ENCODE data around the gene C15orf39.

The C15orf39 gene

DNA sequence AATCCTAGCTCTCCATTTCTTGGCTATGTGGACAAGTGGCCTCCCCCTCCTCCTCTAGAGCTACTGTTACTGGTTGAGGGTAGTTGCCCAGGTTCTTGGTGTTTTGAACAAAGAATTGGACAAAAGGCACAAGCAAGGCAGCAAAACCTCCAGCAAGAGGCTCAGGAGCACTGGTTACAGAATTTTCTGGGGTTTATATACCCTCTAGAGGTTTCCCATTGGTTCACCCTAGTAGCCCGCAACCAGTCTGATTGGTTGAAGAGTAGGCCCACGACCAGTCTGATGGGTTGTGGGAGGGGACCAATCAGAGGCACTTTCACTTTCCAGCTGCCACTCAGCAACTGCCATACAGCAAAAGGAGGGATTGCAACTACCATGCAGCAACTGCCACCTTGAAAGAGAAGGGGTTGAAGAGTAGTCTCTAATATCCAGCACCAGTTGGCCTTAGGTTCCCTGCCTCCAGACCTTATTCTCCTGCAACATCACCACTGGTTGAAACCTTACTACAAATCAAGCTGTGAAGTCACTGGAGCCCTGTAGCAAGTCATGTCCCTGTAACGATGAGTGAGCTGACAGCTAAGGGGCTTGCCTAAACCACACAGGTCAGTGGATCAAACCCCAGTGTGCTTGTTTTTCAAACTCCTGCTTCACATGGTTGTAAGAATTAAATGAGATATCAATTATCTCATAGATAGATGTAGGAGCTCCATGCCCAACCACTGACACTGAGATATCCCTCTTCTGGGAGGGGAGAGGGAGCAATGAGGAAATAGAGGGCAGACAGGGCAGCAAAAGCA lies 2.9 kb upstream of the C15orf39 start:
- peak in 1 of 2 experiments; percentile 16 for DNase-seq

DNA sequence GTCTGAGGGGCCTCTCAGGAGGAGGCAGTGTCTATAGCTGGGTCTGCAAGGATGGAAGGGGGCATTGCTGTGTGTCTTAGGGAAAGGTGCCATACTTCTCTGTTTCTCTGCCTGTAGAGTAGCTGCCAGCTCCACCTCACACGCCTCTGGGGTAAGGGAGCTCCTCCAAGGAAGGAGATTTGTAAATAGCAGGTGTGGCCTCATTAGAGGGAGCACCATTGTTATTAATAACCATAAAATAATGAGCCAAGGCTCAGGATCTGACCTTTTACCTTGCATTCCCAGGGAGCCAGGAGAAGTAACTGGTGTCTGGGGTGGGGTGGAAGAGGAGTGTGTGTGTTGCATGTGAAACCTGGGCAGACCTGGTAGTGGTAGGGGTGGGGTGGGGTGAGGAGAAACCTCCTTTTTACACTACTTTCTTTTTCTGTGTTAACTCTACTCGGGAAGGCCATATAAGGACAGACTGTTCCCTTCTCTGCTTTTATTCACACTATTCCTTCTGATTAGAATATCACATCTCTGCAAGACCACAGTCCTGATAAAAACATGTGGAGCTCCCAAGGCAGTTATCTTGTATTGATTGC lies 2.2 kb upstream of the C15orf39 start:
- no peak for DNase-seq

DNA sequence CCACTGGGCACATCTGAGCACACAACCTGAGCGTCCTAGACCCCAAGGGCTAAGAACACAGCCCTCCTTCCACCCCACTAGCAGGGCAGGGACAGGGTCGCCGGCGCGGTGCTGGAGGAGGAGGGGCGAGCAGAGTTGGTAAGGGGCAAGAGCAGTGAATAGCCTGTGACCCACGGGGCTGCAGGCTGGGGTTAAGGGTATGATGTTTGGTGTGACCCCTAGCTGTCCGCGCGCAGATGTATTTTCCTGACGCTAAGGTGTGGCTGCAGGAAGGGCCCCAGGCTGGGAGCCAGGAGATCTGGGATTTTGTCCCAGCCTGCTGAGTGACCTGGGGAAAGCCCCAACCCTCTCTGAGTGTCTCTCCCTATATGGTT lies 1.3 kb upstream of the C15orf39 start:
- no peak for DNase-seq

DNA sequence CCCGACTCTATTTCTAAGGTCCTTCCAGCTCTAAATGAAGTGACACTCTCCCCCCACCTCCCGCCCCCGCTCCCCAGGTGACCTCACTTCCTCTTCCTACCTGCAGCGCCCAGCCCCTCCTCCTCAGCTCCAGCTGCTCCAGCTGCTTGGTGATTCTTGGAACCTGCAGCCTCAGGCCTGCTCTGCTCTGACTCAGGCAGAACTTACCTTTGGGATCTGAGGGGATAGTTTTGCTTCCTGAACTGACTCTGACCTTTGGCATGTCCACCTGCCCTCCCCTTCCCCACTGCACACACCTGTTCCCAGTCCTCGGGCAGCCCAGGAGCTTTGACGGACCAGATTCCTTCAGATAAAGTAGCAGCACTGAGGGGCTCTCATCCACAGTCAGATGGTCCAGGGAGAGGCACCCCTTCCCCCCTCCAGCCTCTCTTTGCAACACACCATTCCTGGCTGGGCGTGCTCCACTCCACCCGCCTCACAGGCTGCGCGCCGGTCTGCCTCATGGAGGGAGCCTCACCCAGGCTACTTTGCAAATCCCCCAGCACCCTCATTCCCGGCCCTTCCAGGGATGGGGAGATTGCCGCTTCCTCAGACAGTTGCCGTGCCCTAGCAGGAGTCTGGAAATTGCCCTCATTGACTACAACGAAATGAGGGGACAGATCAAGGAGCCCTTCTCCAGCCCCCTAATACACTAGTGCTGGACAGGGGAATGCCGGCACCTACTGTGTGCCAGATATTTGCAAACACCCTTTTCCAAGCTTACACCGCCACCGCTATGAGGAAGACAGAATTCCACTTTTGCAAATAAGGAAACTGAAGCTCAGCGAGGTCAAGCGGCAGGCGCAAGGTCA lies 692 bp upstream of the C15orf39 start:
- DNase-seq = peak; percentile 48 to 56

DNA sequence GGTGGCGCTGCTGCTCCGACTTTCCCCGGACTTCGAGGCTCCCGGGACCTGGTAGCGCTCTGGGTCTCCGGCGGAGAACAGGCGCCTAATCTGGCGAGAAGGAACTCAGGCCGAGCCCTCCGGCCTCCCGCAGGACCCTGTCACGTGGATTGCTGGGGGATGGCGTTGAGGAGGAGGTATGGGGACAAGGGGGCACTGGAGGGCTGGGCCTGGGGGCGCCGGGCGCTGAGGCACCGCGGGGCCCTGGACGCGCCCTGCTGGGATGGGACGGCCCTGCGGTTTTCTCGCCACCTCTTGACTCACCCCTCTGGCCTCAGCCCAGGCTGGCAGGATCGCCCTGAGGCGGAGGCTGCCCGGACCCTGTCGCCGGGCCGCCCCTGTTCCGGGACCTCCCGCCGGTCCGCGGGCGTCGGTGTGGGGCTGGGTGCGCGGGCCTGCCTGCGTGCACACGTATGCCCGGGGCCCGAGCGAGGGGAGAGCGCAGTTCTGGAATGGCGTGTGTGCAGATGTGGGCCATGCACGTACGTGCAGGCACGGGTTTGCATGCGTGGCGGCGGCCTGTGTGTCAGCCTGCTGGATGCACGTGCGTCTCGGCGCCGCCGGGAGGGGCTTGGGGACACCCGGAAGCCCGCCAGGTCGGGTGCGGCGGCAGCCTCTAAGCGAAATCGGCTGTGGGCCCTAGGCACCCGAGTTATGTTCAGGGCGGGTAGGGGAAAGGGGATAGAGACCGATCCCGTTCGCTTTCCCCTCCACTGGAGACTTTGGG lies 752 bp downstream of the C15orf39 start:
- peak; percentile 28 to 32 for DNase-seq

DNA sequence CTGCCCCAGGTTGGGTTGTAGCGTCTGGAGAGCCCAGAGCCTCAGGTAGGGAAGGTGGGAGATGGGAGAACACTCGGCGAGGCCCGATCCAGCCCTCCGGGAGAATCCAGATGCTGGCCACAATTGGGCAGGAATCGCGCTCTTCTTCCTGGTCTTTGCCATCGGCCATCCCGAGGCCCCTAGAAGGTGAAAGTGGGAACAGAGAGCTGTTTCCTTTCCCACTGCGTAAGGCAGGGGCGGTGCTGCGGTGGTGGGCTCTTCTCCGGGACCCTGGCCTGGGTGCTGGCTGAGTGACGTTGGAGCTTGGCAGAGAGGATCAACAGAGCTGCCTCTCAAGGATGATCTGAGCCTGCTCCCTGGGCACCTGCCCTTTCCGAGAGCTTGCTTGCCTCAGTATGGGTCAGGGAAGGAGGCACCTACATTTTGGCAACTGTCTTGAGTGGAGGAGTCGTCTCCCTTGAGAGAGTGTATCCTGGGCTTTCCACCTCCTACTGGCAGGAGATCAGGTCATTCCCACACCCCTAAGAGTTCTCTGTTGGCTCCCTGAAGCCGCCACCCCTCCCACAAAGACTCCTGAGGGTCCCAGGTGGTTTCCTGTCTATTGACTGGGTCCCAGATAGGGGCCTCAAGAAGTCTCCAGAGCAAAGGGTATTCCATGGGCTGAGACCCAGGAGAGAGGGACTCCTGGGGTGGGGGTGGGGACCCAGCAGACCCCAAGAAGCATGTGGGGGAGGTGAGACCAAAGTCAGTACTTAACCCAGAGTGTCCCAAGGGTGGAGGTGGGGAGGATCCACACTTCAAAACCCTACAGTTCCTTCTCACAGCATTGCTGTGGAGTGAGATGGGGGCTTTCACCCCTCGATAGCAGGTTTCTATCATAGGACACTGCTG lies 1.6 kb downstream of the C15orf39 start:
- DNase-seq = no peak

DNA sequence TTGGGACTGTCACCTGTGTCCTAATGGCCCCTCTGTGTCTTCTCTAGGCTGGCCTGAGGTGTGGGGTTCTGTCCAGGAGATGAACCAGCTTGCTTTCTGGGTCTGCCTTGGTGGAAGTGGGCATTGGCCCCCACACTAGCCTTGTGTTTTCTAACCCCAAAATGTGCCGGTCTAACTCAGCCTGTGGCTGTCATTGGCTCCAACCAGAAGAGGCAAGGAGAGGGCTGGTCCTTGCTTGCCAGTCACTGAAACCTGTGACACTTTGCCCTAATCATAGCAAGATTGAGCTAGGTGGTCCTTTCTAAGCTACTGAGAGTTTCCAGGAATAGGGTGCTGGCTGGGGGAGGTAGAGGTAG lies 2.2 kb downstream of the C15orf39 start:
- DNase-seq = no peak

DNA sequence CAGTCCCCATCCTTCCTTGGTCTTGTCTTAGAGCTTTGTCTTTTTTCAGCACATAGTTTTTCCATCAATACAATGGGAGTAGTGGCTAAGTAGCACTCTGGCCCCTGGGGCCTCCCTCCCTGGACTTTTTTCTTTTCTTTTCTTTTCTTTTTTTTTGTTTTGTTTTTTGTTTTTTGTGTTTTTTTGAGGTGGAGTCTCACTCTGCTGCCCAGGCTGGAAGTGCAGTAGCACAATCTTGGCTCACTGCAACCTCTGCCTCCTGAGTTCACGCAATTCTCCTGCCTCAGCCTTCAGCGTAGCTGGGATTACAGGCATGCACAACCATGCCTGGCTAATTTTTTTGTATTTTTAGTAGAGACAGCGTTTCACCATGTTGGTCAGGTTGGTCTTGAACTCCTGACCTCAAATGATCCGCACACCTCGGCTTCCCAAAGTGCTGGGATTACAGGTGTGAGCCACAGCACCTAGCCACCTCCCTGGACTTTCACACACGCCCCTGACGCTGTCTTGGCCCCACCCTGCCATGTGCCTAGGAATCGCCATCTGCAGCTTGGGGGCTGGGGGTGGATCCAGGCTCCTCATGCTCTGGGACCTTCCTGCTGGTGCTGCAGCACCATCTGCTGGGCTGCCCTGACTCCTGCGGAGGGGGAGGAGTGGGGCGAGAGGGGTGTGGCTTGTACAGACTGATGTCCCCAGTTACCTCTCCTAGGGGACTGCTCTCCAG lies 2.8 kb downstream of the C15orf39 start:
- DNase-seq = peak; percentile 86 to 88

DNA sequence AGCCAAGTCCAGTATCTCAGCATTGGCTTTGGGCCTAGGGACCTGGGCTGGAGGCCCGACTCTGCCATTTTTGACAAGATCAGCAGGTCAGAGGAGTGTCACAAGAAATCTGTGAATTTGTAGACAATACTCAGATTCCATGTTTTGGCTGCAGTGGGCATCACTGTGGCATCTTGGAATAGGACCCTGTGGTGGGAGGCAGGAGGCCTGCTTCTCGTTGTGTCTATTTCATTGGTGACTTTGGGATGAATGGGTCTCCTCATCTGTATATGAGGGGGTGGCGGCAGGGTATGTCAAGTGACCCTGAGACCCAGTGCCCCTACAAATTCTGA lies 3.3 kb downstream of the C15orf39 start:
- no peak for DNase-seq

DNA sequence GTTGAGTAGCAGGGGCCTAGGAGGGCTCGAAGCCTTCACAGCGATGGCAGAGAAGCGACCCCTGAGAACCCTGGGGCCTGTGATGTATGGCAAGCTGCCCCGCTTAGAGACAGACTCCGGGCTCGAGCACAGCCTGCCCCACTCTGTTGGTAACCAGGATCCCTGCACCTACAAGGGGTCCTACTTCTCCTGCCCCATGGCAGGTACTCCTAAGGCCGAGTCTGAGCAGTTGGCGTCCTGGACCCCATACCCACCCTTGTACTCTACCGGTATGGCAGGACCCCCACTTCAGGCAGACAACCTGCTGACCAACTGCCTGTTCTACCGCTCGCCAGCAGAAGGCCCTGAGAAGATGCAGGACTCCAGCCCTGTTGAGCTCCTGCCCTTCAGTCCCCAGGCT lies 4.3 kb downstream of the C15orf39 start:
- DNase-seq = no peak

DNA sequence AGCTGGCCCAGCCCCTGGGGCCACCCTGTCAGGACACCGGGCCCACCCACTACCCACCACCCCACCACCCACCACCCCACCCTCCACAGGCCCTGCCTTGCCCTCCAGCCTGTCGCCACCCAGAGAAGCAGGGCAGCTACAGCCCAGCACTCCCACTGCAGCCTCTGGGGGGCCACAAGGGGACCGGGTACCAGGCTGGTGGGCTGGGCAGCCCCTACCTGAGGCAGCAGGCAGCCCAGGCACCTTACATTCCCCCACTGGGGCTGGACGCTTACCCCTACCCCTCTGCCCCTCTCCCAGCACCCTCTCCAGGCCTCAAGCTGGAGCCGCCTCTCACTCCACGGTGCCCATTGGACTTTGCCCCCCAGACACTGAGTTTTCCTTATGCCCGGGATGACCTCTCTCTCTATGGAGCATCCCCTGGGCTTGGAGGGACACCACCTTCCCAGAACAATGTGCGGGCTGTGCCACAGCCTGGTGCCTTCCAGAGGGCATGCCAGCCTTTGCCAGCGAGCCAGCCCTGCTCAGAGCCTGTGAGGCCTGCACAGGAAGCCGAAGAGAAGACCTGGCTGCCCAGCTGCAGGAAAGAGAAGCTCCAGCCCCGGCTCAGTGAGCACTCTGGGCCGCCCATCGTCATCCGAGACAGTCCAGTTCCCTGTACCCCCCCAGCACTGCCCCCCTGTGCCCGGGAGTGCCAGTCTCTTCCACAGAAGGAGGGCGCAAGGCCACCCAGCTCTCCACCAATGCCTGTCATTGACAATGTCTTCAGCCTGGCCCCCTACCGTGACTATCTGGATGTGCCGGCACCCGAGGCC lies 5.3 kb downstream of the C15orf39 start:
- no peak for DNase-seq

DNA sequence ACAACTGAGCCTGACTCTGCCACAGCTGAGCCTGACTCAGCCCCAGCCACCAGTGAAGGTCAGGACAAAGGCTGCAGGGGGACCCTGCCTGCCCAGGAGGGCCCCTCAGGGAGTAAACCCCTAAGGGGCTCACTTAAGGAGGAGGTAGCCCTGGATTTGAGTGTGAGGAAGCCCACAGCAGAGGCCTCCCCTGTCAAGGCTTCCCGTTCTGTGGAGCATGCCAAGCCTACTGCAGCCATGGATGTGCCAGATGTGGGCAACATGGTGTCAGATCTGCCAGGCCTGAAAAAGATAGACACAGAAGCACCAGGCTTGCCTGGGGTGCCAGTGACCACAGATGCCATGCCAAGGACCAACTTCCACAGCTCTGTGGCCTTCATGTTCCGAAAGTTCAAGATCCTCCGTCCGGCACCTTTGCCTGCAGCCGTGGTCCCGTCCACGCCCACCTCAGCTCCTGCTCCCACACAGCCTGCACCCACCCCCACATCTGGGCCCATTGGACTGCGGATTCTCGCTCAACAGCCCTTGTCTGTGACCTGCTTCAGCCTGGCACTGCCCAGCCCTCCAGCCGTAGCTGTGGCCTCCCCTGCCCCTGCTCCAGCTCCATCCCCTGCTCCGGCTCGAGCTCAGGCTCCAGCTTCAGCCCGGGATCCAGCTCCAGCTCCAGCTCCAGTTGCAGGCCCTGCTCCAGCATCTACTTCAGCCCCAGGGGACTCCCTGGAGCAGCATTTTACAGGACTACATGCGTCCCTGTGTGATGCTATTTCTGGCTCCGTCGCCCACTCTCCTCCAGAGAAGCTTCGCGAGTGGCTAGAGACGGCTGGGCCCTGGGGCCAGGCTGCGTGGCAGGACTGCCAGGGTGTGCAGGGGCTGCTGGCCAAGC lies 6.2 kb downstream of the C15orf39 start:
- no peak for DNase-seq

DNA sequence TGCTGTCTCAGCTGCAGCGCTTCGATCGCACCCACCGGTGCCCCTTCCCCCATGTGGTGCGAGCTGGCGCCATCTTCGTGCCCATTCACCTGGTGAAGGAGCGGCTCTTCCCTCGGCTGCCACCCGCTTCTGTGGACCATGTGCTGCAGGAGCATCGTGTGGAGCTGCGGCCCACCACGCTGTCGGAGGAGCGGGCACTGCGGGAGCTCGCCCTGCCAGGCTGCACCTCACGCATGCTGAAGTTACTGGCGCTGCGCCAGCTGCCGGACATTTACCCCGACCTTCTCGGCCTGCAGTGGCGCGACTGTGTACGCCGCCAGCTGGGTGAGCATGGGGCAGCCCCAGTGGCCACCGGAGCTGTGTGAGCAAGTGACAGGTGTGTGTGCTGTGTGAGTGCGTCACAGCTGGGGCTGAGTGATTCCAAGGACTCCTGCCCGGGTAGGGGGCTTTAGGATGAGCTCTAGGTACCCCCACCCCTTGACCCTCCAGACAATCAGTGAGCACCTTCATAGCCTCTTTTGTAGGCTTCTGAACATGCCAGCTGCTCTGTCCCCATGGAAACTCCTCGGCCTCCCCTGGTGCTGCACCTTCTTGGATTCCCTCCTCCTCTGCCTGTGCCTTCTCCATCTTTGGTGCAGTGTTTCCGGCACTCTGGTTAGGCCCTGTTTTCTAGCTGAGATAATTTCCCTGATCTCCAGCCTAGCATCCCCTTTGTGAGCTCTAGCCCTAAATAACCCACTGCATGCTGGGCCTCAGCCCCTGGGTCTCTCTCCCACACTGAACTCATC lies 7.0 kb downstream of the C15orf39 start:
- DNase-seq = no peak

DNA sequence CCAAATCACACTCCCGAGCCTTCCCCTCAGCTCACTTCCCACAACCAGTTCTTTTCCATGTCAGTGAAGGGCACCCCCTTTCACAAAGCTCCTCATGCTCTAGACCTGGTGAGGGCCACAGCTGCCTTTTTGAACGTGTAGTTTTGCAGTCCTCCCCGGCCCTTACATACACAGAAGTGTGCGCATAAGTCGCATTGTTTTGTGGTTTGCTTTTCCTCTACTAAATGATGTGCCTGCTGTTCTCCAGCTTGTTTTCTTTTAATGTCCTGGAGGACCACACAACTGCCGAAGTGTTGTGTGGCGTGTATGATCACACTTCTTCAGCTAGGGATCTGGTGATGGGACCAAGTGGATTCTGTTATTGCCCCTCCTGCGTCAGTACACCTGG lies 7.6 kb downstream of the C15orf39 start:
- DNase-seq = no peak

DNA sequence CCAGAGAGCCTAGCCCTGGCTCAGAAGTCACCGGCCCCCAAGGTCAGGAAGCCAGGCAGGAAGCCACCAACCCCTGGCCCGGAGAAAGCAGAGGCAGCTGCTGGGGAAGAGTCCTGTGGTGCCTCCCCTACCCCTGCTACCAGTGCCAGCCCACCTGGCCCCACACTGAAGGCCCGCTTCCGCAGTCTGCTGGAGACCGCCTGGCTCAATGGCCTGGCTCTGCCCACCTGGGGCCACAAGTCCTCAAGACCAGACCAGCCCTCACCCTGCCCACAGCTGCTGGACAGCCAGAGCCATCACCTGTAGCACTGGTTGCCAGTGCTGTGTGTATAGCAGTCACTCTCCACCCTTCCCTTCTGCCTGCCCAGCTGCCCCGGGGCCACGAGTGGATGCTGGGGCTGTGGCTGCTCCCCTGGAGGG lies 9.1 kb downstream of the C15orf39 start:
- DNase-seq = no peak

DNA sequence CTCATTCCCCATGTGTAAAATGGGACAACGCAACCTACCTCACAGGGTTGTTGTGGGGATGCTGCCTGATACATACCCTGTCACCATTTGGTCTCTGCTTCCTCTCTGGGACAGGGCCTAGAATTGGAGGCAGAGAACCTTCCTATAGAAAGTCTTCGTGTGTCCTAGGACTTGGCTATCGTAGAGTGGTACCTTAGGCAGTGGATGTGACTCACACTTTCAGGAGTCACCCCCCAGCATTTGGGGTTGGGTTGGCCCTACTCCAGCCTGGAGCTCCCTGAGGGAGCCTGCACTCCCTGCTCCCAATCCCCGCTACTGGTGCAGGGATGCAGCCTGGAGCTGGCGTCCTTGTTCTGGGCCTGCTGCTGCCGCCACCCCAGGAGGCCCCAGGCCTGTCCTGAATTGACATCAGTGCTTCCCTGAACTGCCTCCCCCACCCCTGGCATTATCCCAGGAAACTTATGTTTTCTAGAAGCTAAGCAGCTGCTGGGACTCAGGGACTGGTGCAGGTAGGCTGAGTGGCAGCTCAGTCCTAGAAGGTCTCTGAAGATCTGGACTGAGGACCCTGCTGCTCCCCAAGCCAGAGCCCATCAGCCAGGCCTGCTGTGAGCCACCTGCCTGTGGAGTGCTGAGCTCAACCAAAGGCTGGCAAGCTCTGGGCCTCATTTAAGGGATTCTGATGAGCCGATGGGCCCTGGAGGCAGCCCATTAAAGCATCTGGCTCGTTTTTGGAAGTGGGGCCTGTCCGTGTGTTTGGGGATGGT lies 9.9 kb downstream of the C15orf39 start:
- no peak for DNase-seq

DNA sequence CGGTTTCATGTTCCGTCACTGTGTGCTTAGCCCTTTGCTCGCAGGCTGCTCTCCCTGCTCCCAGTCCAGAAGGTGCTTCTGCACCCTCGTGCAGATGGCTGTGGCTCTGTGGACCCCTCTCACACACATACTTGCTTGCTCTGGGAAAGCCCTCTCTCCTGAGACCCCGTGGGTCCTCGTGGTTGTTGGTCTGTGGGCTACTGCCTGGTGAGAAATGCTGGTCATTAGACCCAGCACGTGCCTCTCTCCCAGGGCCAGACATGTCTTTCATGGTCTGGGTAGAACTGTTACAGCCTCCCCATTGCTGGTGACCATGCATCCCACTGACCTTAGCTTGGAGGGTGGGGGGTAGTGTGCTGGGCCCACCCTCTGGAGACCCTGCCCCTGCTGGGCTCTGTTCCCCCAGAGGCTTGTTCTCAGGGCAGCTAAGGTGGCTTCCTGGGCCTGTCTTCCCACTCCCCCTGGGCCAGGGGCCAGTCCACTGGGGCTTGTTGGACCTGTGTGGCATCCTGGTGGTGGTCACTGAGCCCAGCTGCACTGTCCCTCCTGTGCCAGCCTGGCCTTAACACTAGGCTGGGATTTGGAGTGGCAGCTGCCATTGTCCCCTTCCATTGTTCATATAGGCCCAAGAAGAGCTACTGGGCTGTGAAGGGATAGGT lies 10.6 kb downstream of the C15orf39 start:
- DNase-seq = no peak
